Prostate gland (tissue), 2 donors: Measurements from ENCODE around the gene PUS1.

Experiments used
- POLR2A ChIP-seq: fragments of 450-650 bp; IDR thresholded peaks from one replicate; pipeline ENCODE4 v1.6.1; 2016; ENCODE audit warnings: antibody characterized with exemption, mild to moderate bottlenecking
- POLR2AphosphoS5 ChIP-seq: sonication (generic); formaldehyde crosslinking; IDR thresholded peaks from one replicate; pipeline ENCODE4 v1.6.1; 2017; ENCODE audit warnings: antibody characterized with exemption
- TF ChIP-seq, protein P1 (sequence below), 4 experiments: fragments of 200-600 bp in 2 of 4; fragments of 450-650 bp in 2 of 4; sonication (generic) in 2 of 4; IDR thresholded peaks; 1 replicate in 3 of 4; 2 replicates in 1 of 4; pipeline ENCODE4 v1.5.1; 2016 to 2019; ENCODE audit warnings: antibody characterized with exemption in 4 of 4, mild to moderate bottlenecking in 2 of 4, moderate library complexity in 2 of 4

- TF ChIP-seq, protein P1, sequence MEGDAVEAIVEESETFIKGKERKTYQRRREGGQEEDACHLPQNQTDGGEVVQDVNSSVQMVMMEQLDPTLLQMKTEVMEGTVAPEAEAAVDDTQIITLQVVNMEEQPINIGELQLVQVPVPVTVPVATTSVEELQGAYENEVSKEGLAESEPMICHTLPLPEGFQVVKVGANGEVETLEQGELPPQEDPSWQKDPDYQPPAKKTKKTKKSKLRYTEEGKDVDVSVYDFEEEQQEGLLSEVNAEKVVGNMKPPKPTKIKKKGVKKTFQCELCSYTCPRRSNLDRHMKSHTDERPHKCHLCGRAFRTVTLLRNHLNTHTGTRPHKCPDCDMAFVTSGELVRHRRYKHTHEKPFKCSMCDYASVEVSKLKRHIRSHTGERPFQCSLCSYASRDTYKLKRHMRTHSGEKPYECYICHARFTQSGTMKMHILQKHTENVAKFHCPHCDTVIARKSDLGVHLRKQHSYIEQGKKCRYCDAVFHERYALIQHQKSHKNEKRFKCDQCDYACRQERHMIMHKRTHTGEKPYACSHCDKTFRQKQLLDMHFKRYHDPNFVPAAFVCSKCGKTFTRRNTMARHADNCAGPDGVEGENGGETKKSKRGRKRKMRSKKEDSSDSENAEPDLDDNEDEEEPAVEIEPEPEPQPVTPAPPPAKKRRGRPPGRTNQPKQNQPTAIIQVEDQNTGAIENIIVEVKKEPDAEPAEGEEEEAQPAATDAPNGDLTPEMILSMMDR (IDR thresholded peaks at IDR 0.05) = no peak
- TF ChIP-seq POLR2AphosphoS5 = no peak
- no peak for TF ChIP-seq POLR2A
Measured at GRCh38 chr12:131983026-131983425, 54.0 kb downstream of the PUS1 start.
